Hematopoietic multipotent progenitor cell treated with erythropoietin and hydrocortisone succinate and interleukin-3 and kit ligand, for 6 days (in vitro differentiated cells): ENCODE measurements around the gene SIAH1.
"Not testable (repeated sequence)": the region's sequence is repeated elsewhere in the genome, so short reads cannot be mapped to it uniquely, and the experiment has no call there.

Source experiments
- DNase-seq: peaks from one replicate; pipeline ENCODE4 v3.0.0-alpha.2; 2015

SIAH1 gene

DNA sequence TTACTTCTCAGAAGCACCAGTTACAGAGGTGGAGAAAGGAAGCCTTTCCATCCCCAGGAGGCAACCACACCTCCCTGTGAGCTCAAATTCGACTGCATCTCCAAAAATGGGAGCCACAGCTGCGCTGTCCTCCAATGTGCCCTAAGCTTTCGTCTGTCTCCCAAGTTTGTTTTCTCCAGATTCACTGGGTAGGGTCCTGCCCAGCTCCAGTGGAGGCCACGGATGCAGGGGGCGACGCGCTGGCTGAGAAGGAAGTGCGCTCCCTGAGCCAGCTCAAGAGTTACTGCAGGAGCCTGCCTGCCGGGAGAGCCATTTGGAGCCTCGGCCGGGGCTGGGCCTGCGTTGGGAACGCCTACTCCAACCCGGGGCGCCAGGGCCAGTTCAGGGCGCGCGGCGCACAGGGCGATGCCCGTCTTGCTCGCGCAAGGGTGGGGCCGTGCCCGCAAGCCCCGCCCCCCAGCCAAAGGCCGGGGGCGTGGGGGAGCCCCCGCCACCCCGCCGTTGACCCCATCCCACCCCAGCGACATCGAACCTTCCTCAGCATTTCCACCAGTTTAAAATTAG lies 19.5 kb downstream of the SIAH1 start:
- DNase-seq, result peak; percentile 93

DNA sequence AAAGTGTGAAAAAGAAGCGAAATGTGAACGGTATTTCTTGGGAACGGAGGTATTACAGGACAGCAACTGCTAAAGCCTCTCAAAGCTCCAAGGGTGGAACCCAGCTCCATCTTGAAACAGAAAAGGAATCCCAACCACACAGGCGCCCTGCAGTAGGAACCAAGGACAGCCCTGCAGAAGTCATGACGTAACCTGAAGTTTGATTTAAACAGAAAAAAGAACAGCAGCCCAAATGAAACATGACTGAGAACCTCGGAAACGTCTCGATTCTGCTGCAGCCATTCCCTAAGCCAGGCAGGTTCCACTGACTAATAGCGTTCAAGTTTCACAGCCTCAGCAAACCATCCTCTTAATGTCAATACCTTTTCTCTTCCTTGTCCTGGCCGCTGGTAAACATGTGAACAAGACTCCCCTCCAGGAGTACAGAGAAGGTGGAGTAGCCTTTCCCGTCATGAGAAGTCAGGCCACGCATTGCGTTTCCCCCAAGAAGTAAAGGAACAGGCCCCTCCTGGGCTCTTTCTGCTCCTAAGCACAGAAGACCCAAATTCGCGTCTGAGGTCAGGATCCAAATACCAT lies 20.1 kb downstream of the SIAH1 start:
- DNase-seq, result no peak

DNA sequence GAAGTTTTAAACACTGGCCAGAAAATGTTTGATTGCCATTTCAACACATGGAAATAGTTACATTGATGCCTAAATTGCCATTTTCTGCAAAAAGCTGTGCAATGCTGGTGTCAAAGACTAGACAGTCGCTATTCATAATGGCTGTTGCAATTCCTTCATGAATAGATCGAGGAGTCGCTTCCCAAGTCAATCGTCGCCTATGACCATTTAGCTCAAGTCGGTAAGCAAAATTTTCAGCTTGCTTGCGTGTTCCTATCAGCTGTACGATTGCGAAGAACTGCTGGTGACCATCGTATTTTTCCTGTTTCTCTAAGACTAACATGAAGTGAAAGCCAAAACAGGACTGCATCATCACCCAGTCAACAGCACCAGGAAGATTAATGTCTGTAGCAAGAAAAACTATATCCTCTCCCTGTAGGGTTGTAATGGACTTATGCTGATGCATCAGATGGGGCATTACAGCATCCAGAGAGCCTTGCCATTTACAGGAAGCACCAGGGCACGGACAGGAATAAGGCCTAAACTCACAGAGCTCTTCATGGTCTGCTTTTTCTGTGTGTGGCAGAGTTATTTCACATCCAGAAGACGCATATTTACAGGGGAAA lies 23.6 kb downstream of the SIAH1 start:
- DNase-seq, result no peak

DNA sequence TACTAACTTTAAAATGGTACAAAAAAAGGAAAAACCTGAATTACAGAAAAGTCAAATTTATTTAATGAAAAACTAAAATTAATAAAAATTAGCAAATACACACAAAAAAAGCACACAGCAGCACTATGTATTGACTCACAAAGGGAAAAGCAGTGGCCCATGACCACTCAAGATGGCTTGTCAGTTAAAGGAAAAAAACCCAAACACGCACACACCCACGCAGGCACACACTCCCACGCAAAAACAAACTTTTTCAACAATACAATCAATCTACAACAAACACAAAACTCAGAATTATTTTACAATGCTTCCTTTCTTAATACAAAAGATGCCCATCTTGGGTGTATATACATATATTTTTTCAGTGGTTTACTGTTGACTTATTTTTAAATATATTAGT lies 24.2 kb downstream of the SIAH1 start:
- no peak for DNase-seq

DNA sequence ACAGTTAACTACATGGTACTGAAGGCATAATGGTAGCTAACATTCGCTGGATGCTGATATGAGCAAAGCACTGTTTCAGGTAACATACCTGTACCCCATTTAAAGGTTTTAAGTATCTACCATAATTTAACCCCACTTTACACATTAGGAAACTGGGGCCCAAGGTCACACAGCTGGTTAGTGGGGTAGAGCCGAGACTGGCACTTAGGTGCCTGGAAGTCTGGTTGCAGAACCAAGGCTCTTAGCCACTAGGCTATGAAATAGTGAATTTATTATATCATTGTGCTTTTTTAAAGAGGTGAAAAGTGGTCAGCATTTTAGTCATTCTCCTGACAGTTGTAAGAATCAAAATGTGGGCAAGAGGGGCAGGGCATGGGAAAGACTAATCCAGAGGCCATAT lies 25.2 kb downstream of the SIAH1 start:
- DNase-seq, result no peak

- DNase-seq, result no peak
Measured at GRCh38 chr16:48358419-48358818, 26.8 kb downstream of the SIAH1 start.

DNA sequence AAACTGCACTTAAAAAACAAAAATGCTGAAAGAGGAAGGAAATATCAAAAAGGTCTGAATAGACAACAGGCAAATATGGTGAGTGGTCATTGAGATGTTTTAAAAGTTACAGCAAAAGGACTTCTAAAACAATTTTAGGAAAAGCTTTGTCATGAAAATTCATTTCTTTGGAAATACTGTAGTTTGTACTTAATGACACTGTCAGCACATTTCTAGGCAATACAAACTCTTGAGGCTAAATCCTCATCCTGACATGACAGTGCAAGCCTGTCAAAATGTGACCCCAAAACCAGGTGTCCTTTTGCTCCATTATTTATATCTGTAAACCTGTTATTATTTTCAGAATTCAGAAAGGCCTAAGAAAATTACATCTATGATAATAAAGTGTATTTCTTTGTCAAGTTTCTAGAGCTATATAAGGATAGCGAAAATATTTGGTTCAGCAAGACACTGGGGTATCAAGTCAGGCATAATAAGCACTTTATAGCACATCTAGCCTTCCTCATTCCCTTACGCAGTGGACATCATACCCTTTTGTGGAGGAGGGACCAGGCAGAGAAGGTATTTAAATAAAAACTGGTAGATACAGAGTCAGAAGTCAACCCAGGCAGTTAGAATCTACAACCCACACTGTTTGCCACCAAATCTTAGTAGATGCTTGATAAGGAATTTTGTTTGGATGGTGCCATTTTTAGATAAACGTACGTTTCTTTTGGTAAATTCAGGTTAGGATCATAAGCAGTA lies 28.4 kb downstream of the SIAH1 start:
- no peak for DNase-seq

DNA sequence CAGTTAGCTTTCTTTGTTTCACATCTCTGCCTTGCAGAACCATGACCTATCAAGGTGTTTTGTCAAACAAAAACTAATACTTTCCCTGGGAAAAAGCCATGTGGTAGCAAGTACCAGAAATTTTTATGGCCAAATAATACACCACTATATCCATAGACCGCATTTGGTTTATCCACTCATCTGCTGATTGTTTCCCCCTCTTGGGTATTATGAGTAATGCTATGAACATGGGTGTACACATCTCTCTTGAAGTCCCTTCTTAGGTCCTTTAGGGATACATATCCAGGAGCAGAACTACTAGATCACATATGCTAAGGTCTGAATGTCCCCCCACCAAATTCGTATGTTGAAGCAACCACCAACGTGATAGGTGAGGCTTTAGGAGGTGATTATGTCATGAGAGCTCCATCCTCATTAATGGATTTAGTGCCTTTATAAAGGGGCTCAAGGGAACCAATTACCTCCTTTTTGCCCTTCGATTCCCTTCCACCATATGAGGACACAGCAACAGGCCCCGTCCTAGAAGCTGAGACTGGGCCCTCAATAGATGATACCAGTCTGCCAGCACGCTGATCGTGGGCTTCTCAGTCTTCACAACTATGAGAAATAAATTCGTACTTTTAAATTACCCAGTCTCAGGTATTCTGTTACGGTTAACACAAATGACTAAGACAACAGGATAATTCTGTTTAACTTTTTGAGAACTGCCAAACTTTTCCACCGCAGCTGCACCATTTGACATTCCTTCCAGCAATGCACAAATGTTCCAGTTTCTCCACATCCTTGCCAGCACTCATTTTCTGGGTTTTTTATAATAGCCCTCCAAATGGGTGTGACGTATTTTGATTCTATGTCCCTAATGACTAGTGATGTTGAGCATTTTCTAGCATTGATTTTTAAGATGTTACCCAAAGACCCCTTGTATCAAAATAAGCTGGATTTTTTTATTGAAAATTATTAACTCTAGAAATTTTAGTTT lies 30.0 kb downstream of the SIAH1 start:
- DNase-seq, result no peak

GRCh38 chr16:48354385-48354784 lies 30.8 kb downstream of the SIAH1 start:
- not testable (repeated sequence) for DNase-seq

- DNase-seq, result peak; percentile 94
Measured at GRCh38 chr16:48353565-48354163, 31.5 kb downstream of the SIAH1 start.

DNA sequence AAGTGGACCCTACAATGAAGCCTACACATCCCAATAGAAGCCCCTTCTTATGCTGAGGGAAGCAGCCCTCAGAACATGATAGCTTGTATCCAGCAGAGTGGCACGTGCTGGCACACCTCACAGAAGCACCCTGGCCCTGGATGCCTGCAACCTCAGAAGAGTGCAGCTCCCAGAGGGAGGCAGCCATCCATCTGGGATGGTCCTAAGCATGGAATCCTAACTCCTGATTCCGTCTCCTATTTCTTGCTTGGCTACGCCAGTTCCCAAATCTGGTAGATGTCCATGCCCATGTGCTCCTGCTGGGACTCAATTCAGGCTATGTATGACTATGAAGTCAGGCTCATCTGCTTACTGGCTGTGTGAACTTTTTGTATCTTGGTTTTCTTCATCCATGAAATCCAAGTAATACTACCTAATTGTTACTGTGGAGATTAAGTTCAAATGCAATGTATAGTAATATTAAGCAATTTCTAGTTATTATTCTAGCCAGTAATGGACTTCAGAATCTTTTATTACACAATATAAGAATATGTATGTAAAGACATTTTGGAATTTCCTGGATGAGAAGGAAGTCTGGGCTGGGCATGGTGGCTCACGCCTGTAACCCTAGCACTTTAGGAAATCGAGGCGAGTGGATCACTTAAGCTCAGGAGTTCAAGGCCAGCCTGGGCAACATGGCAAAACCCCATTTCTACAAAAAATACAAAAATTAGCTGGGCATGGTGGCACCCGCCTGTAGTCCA lies 32.4 kb downstream of the SIAH1 start:
- DNase-seq, result no peak

DNA sequence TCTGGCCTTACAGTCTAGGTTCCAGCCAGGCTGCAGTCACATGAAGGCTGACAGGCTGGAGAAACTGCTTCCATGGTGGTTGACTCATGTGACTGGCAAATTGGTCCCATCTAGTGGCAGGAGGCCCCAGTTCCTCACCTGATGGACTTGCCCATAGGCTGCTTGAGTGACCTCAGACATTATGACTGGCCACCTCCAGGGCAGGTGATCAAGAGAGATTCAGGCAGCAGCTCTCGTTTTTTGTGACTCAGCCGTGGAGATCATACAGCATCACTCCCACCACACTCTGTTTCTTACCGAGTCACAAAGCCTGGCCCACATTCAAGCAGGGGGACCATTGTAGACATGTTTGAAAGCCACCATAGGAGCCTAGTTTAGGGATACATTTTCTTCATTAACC lies 34.5 kb downstream of the SIAH1 start:
- no peak for DNase-seq

DNA sequence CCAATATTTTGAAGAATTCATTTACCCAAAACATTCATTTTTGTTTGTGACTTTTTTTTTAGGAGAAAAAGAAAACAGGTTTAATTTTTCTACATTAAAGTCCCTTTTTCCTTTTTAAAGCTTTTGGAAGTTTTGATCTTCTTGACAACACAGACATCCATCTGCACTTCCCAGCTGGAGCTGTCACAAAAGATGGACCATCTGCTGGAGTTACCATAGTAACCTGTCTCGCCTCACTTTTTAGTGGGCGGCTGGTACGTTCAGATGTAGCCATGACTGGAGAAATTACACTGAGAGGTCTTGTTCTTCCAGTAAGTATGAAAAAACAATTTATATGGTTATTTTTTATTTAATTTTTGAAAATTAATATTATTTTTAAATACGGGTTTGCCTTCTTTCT lies 37.2 kb downstream of the SIAH1 start:
- no peak for DNase-seq

- peak; percentile 57 for DNase-seq
Measured at GRCh38 chr16:48347191-48347865, 37.9 kb downstream of the SIAH1 start.

DNA sequence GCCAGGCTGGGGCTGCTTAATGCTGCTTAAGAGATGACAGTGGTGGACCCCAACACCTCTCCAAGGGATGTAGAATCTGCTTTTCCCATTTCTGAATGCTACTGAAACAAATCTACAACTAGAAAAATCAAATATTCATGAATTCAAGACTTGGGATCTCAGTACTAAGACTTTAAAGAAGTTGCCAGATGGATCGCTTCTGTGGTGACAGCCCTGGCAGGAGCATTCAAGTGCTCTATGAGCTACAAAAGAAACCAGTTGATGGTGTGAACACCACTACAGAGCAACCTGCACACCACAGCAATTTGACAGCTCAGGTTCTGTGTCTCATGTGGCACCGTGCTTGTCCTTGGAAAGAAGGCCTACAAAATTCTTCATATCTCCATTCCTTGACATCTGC lies 42.6 kb downstream of the SIAH1 start:
- no peak for DNase-seq

GRCh38 chr16:48340054-48340453 lies 45.2 kb downstream of the SIAH1 start:
- peak; percentile 44 for DNase-seq

- no peak for DNase-seq
Measured at GRCh38 chr16:48335961-48336360, 49.3 kb downstream of the SIAH1 start.

DNA sequence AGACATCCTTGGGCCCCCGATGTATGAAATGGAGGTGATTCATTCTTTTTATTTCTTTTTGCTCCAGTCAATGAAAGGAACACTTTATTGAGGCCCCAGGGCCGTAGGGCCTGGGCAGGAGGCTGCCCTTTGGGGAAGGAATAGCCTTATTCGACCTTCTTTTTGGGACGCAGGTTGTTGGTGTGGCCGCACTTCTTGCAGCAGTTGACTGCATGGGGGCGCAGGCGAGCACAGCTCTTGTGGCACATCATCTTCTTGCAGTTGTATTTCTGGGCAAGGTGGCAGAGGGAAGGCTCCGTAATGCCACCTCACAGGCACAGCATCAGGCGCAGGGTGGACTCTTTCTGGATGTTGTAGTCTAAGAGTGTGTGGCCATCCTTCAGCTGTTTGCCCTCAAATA lies 50.9 kb downstream of the SIAH1 start:
- DNase-seq, result no peak

DNA sequence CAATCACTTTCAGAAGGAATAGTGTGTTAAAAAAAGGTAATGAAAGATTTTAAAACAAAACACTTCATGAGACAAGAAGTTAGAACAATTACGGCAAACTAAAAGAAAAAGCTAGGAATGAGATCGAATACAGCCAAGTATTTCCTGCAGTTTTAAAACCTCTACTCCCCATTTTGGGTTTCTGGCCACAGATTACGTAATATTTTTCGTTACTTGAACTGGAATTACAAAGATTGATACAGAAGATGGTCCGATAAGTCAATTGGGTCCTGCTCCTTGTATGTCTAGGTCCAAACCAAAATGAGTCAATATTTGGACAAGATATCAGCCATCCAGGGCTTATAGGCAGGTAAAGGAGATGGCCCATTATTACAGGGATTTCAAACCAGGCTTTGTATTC lies 52.2 kb downstream of the SIAH1 start:
- no peak for DNase-seq

DNA sequence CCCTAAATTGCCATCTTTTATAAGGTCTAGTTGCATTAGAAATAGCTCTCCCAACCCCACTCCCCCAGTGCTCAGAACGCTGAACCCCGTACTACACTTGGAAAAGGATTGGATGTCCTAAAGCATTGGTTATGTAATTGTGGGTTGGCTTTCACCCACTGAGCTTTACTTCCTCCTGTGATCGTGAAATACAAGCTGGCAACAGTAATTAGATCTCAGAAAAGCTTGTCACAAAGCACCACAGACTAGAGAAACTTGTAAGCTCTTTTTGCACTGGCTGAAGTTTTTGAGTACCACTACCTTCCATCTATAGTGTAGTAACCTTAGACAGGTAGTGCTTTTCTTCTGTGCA lies 54.4 kb downstream of the SIAH1 start:
- DNase-seq, result peak; percentile 35

DNA sequence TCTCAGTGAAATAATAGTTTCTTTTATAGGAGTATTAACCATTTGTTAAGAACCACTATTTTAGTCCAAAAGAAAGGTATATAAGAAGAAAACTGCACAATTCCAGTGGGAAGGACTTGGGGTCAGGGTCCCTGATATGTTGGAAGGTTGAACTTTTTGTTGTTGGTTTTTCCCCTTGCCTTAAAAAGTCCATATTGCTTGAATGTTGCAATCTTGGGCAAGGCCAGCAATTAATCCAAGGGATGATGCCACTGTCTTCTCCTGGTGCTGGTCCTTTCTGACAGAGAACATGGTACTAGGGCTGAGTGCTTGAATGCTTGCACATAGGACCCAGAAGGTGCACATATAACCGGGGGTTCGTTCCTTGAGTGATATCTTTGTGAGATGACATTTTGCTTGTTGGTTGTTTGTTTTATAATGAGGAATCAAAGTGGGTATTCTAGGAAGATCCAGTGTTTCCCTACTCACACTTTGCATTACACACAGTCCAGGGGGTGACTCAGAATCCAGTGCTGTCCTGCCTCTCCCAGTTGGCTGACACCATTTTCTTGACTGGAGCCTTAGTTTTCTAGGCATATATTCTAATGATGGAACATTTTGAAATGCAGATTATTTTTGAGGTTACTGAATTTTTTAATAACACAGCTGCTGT lies 54.9 kb downstream of the SIAH1 start:
- DNase-seq, result no peak
